HepG2 (cell line): ENCODE results near the gene OSBPL10. TPM values are rescaled to one million over a fixed set of nuclear protein-coding genes. Genes with fewer than 3 reads are reported as not detected.

Experiments used
- ATAC-seq: fragments of 200-7000 bp; cut with Tn5 transposase; 3 replicates; pipeline ENCODE4 v1.9.1; 2020; ENCODE audit warnings: mild to moderate bottlenecking, moderate library complexity
- BruUV-seq: library from RNA; stranded (reverse); fragments of 400-500 nt; replicated peaks from 2 replicates; lab custom pipeline; 2021; lab: Mats Ljungman, UMichigan
- CTCF ChIA-PET: fragments of 300-600 bp; formaldehyde crosslinking; extraction: SDS; loops from one replicate; lab custom pipeline; 2021; ENCODE audit warnings: low total read pairs, inconsistent platforms, low intra/inter-chr PET ratio; lab: Yijun Ruan, JAX
- POLR2A ChIA-PET: fragments of 350-600 bp; sonication (Branson Sonifier 250); formaldehyde crosslinking; loops from one replicate; lab custom pipeline; 2020; ENCODE audit warnings: antibody characterized with exemption, inconsistent platforms; lab: Yijun Ruan, JAX
- DNase-seq: peaks from one replicate; pipeline ENCODE4 v3.0.0-alpha.2; 2015; ENCODE audit warnings: low spot score
- FAIRE-seq: peaks from 3 replicates; lab custom pipeline; 2011; peaks lifted over from hg19 to GRCh38; lab: Jason Lieb, UNC
- H2AFZ ChIP-seq: one replicate; pipeline ENCODE4 v1.6.1; 2011; ENCODE audit warnings: low read length, inconsistent platforms
- H3K27ac ChIP-seq: fragments of 300-600 bp; 3 replicates; pipeline ENCODE4 v1.8.0; 2011; ENCODE audit warnings: mixed run types, mild to moderate bottlenecking, mixed read lengths, low read length, inconsistent platforms; ENCODE audit not compliant: insufficient read depth; ENCODE audit errors: extremely low read length
- H3K27me3 ChIP-seq, 2 experiments: fragments of 200-600 bp in 1 of 2; 2 replicates in 1 of 2; 3 replicates in 1 of 2; pipeline versions ENCODE4 v1.6.0 to v1.8.0; 2011; ENCODE audit warnings: low read length in 2 of 2, mild to moderate bottlenecking in 2 of 2, moderate library complexity in 2 of 2, inconsistent platforms in 1 of 2; ENCODE audit not compliant: insufficient read depth in 2 of 2, control insufficient read depth in 1 of 2
- H3K36me3 ChIP-seq, 2 experiments: fragments of 200-600 bp in 1 of 2; replicated peaks in 1 of 2; 2 replicates in 1 of 2; 3 replicates in 1 of 2; pipeline versions ENCODE4 v1.5.1 to v1.8.0; 2011; ENCODE audit warnings: low read length in 2 of 2, inconsistent platforms in 1 of 2; ENCODE audit not compliant: insufficient read depth in 2 of 2, control insufficient read depth in 1 of 2
- H3K4me1 ChIP-seq: 2 replicates; pipeline ENCODE4 v1.5.1; 2012; ENCODE audit warnings: low read length, inconsistent platforms; ENCODE audit not compliant: insufficient read depth
- H3K4me2 ChIP-seq: 2 replicates; pipeline ENCODE4 v1.6.0; 2011; ENCODE audit warnings: low read depth, low read length, inconsistent platforms
- H3K4me3 ChIP-seq, 3 experiments: fragments of 200-600 bp in 1 of 3; sonication (generic), shearing (Covaris generic) in 1 of 3; replicated peaks in 1 of 3; 2 replicates each; pipeline ENCODE4 v1.5.1; 2011 to 2016; ENCODE audit warnings: low read length in 3 of 3, inconsistent platforms in 2 of 3, low read depth in 2 of 3, mild to moderate bottlenecking in 2 of 3, control low read depth in 1 of 3, mixed read lengths in 1 of 3; ENCODE audit not compliant: insufficient read depth in 1 of 3
- H3K79me2 ChIP-seq: one replicate; pipeline ENCODE4 v1.6.1; 2011; ENCODE audit warnings: low read length, inconsistent platforms; ENCODE audit not compliant: insufficient read depth
- H3K9ac ChIP-seq: 2 replicates; pipeline ENCODE4 v1.6.0; 2011; ENCODE audit warnings: mild to moderate bottlenecking, low read depth, low read length, inconsistent platforms; ENCODE audit not compliant: insufficient read depth
- H3K9me3 ChIP-seq: 2 replicates; pipeline ENCODE4 v1.5.1; 2012; ENCODE audit warnings: mild to moderate bottlenecking, low read length
- H4K20me1 ChIP-seq: 2 replicates; pipeline ENCODE4 v1.6.0; 2011; ENCODE audit warnings: inconsistent platforms, mild to moderate bottlenecking, low read length, moderate library complexity; ENCODE audit not compliant: insufficient read depth
- ADNP ChIP-seq: sonication (generic); formaldehyde crosslinking; IDR thresholded peaks from 2 replicates; pipeline ENCODE4 v1.4.0; 2020; ENCODE audit warnings: missing genetic modification reagents
- ETV6 ChIP-seq: sonication (generic); formaldehyde crosslinking; conservative IDR thresholded peaks from 2 replicates; pipeline ENCODE4 v1.4.0; 2020; ENCODE audit warnings: missing genetic modification reagents
- KDM3A ChIP-seq: IDR thresholded peaks from 2 replicates; pipeline ENCODE4 v1.6.1; 2018; ENCODE audit warnings: low read depth, missing compliant biosample characterization
- MAFF ChIP-seq: IDR thresholded peaks from 2 replicates; pipeline ENCODE4 v1.6.1; 2011; ENCODE audit warnings: low read depth, low read length, improper control_type of control experiment
- MXI1 ChIP-seq: IDR thresholded peaks from 3 replicates; pipeline ENCODE4 v1.6.1; 2012; ENCODE audit warnings: low read depth, low read length, inconsistent platforms, borderline replicate concordance
- PRDM15 ChIP-seq: sonication (generic); formaldehyde crosslinking; IDR thresholded peaks from 2 replicates; pipeline ENCODE4 v1.4.0; 2020; ENCODE audit warnings: missing genetic modification reagents
- RAD21 ChIP-seq: fragments of 450-650 bp; formaldehyde crosslinking; IDR thresholded peaks from 2 replicates; pipeline ENCODE4 v1.5.0; 2020; ENCODE audit warnings: mild to moderate bottlenecking
- TMF1 ChIP-seq: sonication (generic); formaldehyde crosslinking; IDR thresholded peaks from 2 replicates; pipeline ENCODE4 v1.8.1; 2022; ENCODE audit warnings: low read depth, missing genetic modification reagents
- ZMYM3 ChIP-seq: sonication (generic); formaldehyde crosslinking; IDR thresholded peaks from 2 replicates; pipeline ENCODE4 v1.5.1; 2020; ENCODE audit warnings: mild to moderate bottlenecking, missing genetic modification reagents
- ZNF136 ChIP-seq: sonication (generic); formaldehyde crosslinking; IDR thresholded peaks from 2 replicates; pipeline ENCODE4 v1.8.1; 2022; ENCODE audit warnings: low read depth, mild to moderate bottlenecking, moderate library complexity, missing genetic modification reagents
- ZNF225 ChIP-seq: sonication (generic); formaldehyde crosslinking; IDR thresholded peaks from 2 replicates; pipeline ENCODE4 v1.4.0; 2020; ENCODE audit warnings: mild to moderate bottlenecking, missing genetic modification reagents
- ZNF235 ChIP-seq: sonication (generic); formaldehyde crosslinking; IDR thresholded peaks from 2 replicates; pipeline ENCODE4 v1.8.1; 2023; ENCODE audit warnings: mild to moderate bottlenecking, missing genetic modification reagents, borderline replicate concordance
- ZNF7 ChIP-seq: IDR thresholded peaks from 2 replicates; pipeline ENCODE4 v1.6.1; 2016; ENCODE audit warnings: missing biosample characterization, missing genetic modification reagents
- ZNF770 ChIP-seq: sonication (generic); formaldehyde crosslinking; IDR thresholded peaks from 2 replicates; pipeline ENCODE4 v1.5.0; 2020; ENCODE audit warnings: mild to moderate bottlenecking, missing genetic modification reagents
- WGBS: methylation state at CpG from one replicate; pipeline ENCODE4 v1.1.6; 2017; ENCODE audit warnings: low lambda C conversion rate; 5-methylcytosine and 5-hydroxymethylcytosine counted together
- in situ Hi-C: cut with HindIII; loops from 2 replicates; pipeline ENCODE4 v1.10.0; 2017; ENCODE audit warnings: low pct_unique_long_range_greater_than_20kb; ENCODE audit not compliant: extremely low pct_ligation_motif_present
- intact Hi-C: fragments of 100-400 bp; cut with micrococcal nuclease; formaldehyde crosslinking; loops from one replicate; pipeline ENCODE4 v1.10.0; 2022; ENCODE audit not compliant: unreplicated experiment
- polyA plus RNA-seq, 8 experiments: library from polyadenylated mRNA; depleted of rRNA in 3 of 8; stranded (reverse) in 7 of 8; unstranded in 1 of 8; fragments of >200 nt; fragmentation: Illumina TruSeq in 4 of 8; extraction: Trizol in 4 of 8; gene quantifications; 2 replicates each; pipeline versions ENCODE4 v1.2.1 to v1.2.3, GENCODE V29; 2011 to 2016; ENCODE audit warnings: low read depth in 4 of 8, missing spikeins in 1 of 8, mixed read lengths in 1 of 8; ENCODE audit not compliant: insufficient read depth in 1 of 8
- total RNA-seq, 5 experiments: library from RNA; depleted of rRNA; stranded (reverse); fragments of >200 nt; fragmentation: Illumina TruSeq; extraction: Trizol; gene quantifications; 2 replicates each; pipeline ENCODE4 v1.2.3, GENCODE V29; 2016; ENCODE audit warnings: low read depth in 1 of 5

Gene OSBPL10
- total and polyA plus RNA-seq, 2 of the 13 experiments (the other 11 are each of a cell fraction or from before 2014, with no cell fraction given) = 10.3 to 28.6 TPM

- TF ChIP-seq ETV6 (CRISPR knock-in tag) (no peak), RAD21 (no peak)
Observed at GRCh38 chr3:31967592-31967991, 13.5 kb downstream of the OSBPL10 start (continued).

GRCh38 chr3:31966978-31967591 is 14.0 kb downstream of the OSBPL10 start:
- Histone ChIP-seq H3K79me2 (peaks cover 74% of the 10 kb centered on the region), H3K9ac (no peak overlapping the region), H3K27me3 (no peaks in the 10 kb centered on the region), H3K27ac (peak overlapping the region; percentile 80), H3K4me2 (peak overlapping the region; percentile 79), H2AFZ (no peak overlapping the region), H3K4me1 (peaks cover 86% of the 10 kb centered on the region), H3K9me3 (no peaks in the 10 kb centered on the region), H4K20me1 (no peaks in the 10 kb centered on the region), H3K4me3 (no peak overlapping the region), H3K36me3 (no peaks in the 10 kb centered on the region)
- WGBS = 66% methylated on average over 4 of the region's 4 CpGs
- no peak for FAIRE-seq
- TF ChIP-seq ZNF7 (CRISPR knock-in tag) (no peak), ADNP (0 out of 2 replicates have a peak, but pooled peaks have one; percentile 57), ZMYM3 (CRISPR knock-in tag) (peak; percentile 79), MXI1 (no peak), MAFF (no peak), ZNF235 (CRISPR knock-in tag) (no peak), KDM3A (CRISPR knock-in tag) (no peak), TMF1 (CRISPR knock-in tag) (no peak), PRDM15 (CRISPR knock-in tag) (peak; percentile 71; the same call in 1 of the 2 replicates), ZNF136 (peak; percentile 36; the same call in 1 of the 2 replicates), ZNF225 (CRISPR knock-in tag) (no peak), ZNF770 (CRISPR knock-in tag) (peak; percentile 97)
- no peak for ATAC-seq
- CTCF ChIA-PET = no interaction called here
- no peak for DNase-seq
- no TSS peak for BruUV-seq
- POLR2A ChIA-PET = no interaction called here
- in situ Hi-C loops (no loop called here), intact Hi-C loops (no loop called here)
